ENCODE results near the gene RARB.

RARB gene

GRCh38 chr3:25510797-25511196 is 82.7 kb downstream of the RARB start:
- no peak for DNase-seq

- no peak for DNase-seq
Measured at GRCh38 chr3:25511972-25512721, 84.1 kb downstream of the RARB start.

- no peak for DNase-seq
Measured at GRCh38 chr3:25513642-25514266, 85.7 kb downstream of the RARB start.

GRCh38 chr3:25515171-25515570 is 87.1 kb downstream of the RARB start:
- no peak for DNase-seq

- DNase-seq: no peak
Measured at GRCh38 chr3:25520926-25521559, 93.0 kb downstream of the RARB start.

- no peak for DNase-seq
Measured at GRCh38 chr3:25527336-25527735, 99.3 kb downstream of the RARB start.

GRCh38 chr3:25527801-25528200 is 99.7 kb downstream of the RARB start:
- no peak for DNase-seq

GRCh38 chr3:25531971-25532370 is 103.9 kb downstream of the RARB start:
- DNase-seq: no peak

GRCh38 chr3:25532431-25533162 is 104.5 kb downstream of the RARB start:
- peak in 1 of 2 donors; percentile 1 for DNase-seq

GRCh38 chr3:25533399-25533798 is 105.3 kb downstream of the RARB start:
- DNase-seq: no peak

GRCh38 chr3:25534007-25534406 is 105.9 kb downstream of the RARB start:
- no peak for DNase-seq

GRCh38 chr3:25536521-25537391 is 108.7 kb downstream of the RARB start:
- DNase-seq: no peak

GRCh38 chr3:25537516-25537915 is 109.5 kb downstream of the RARB start:
- no peak for DNase-seq

GRCh38 chr3:25540273-25540672 is 112.2 kb downstream of the RARB start:
- no peak for DNase-seq

GRCh38 chr3:25542492-25543039 is 114.5 kb downstream of the RARB start:
- no peak for DNase-seq

- no peak for DNase-seq
Measured at GRCh38 chr3:25547103-25547502, 119.0 kb downstream of the RARB start.

GRCh38 chr3:25547943-25548674 is 120.0 kb downstream of the RARB start:
- no peak for DNase-seq

- DNase-seq: no peak
Measured at GRCh38 chr3:25548836-25549235, 120.8 kb downstream of the RARB start.

GRCh38 chr3:25552251-25552650 is 124.2 kb downstream of the RARB start:
- no peak for DNase-seq

- no peak for DNase-seq
Measured at GRCh38 chr3:25554376-25554775, 126.3 kb downstream of the RARB start.

GRCh38 chr3:25555695-25556437 is 127.8 kb downstream of the RARB start:
- DNase-seq: no peak

Measured in CD4-positive, alpha-beta T cell treated with Interleukin-4 for 1 hour (primary cell).